Neural cell (in vitro differentiated cells): Measurements from ENCODE around the gene VPS37B. TPM values are rescaled to one million over a fixed set of nuclear protein-coding genes. Genes with fewer than 3 reads are reported as not detected.

Experiments used
- H2AFZ ChIP-seq: fragments of 200-600, 300-800 bp; sonication (generic), shearing (Covaris generic); 2 replicates; pipeline ENCODE4 v1.6.0; 2014; ENCODE audit warnings: low read depth, mild to moderate bottlenecking, antibody characterized with exemption, low read length, moderate library complexity
- H3F3A ChIP-seq: fragments of 200-600 bp; shearing (Covaris generic); 2 replicates; pipeline ENCODE4 v1.6.1; 2016; ENCODE audit warnings: mild to moderate bottlenecking, moderate library complexity, mixed read lengths, antibody characterized with exemption, low read length; ENCODE audit not compliant: insufficient read depth, poor library complexity, severe bottlenecking
- H3K27ac ChIP-seq: fragments of 200-600, 300-800 bp; sonication (generic), shearing (Covaris generic); 2 replicates; pipeline ENCODE4 v1.5.1; 2014; ENCODE audit warnings: mild to moderate bottlenecking, low read length, moderate library complexity
- H3K27me3 ChIP-seq: fragments of 300-800, 200-600 bp; sonication (generic), shearing (Covaris generic); 2 replicates; pipeline ENCODE4 v1.6.0; 2014; ENCODE audit warnings: mild to moderate bottlenecking, low read depth, low read length, moderate library complexity; ENCODE audit not compliant: insufficient read depth
- H3K36me3 ChIP-seq: fragments of 300-800, 200-600 bp; sonication (generic), shearing (Covaris generic); 2 replicates; pipeline ENCODE4 v1.5.1; 2014; ENCODE audit warnings: mild to moderate bottlenecking, antibody characterized with exemption, low read length, moderate library complexity; ENCODE audit not compliant: insufficient read depth
- H3K4me2 ChIP-seq: fragments of 300-800, 200-600 bp; sonication (generic), shearing (Covaris generic); 2 replicates; pipeline ENCODE4 v1.6.0; 2014; ENCODE audit warnings: mild to moderate bottlenecking, low read length
- H3K4me3 ChIP-seq: fragments of 300-800, 200-600 bp; sonication (generic), shearing (Covaris generic); 2 replicates; pipeline ENCODE4 v1.5.1; 2014; ENCODE audit warnings: mild to moderate bottlenecking, low read length, moderate library complexity
- H3K79me2 ChIP-seq: fragments of 200-600 bp; shearing (Covaris generic); replicated peaks from 2 replicates; pipeline ENCODE4 v1.6.0; 2014; ENCODE audit warnings: mild to moderate bottlenecking, low read length, moderate library complexity; ENCODE audit not compliant: insufficient read depth
- H3K9ac ChIP-seq: fragments of 300-800, 200-600 bp; sonication (generic), shearing (Covaris generic); 2 replicates; pipeline ENCODE4 v1.6.1; 2016; ENCODE audit warnings: mild to moderate bottlenecking, low read length, mixed read lengths
- H3K9me2 ChIP-seq: fragments of 200-600 bp; shearing (Covaris generic); 2 replicates; pipeline ENCODE4 v1.6.1; 2016; ENCODE audit warnings: mild to moderate bottlenecking, low read length, mixed read lengths; ENCODE audit not compliant: insufficient read depth
- H3K9me3 ChIP-seq: fragments of 200-600, 300-800 bp; sonication (generic), shearing (Covaris generic); 2 replicates; pipeline ENCODE4 v1.6.1; 2016; ENCODE audit warnings: mild to moderate bottlenecking, mixed run types, low read length, moderate library complexity, mixed read lengths
- H4K20me1 ChIP-seq: fragments of 200-600 bp; shearing (Covaris generic); 2 replicates; pipeline ENCODE4 v1.6.1; 2016; ENCODE audit warnings: mild to moderate bottlenecking, mixed run types; ENCODE audit not compliant: insufficient read depth
- EP300 ChIP-seq: fragments of 450-650 bp; conservative IDR thresholded peaks from 2 replicates; pipeline ENCODE4 v1.6.1; 2014; ENCODE audit warnings: antibody characterized with exemption, mild to moderate bottlenecking, moderate library complexity; ENCODE audit not compliant: poor library complexity, severe bottlenecking
- EZH2 ChIP-seq: fragments of 200-600, 300-800 bp; shearing (Covaris generic), sonication (generic); IDR thresholded peaks from 2 replicates; pipeline ENCODE4 v1.6.1; 2014; ENCODE audit warnings: antibody characterized with exemption, low read length, borderline replicate concordance, mild to moderate bottlenecking; ENCODE audit not compliant: insufficient read depth, poor library complexity, severe bottlenecking
- MXI1 ChIP-seq: fragments of 450-650 bp; conservative IDR thresholded peaks from 2 replicates; pipeline ENCODE4 v1.6.1; 2014; ENCODE audit warnings: antibody characterized with exemption, mild to moderate bottlenecking; ENCODE audit not compliant: poor library complexity, severe bottlenecking
- POLR2AphosphoS5 ChIP-seq: IDR thresholded peaks from 2 replicates; pipeline ENCODE4 v1.6.1; 2012
- RAD21 ChIP-seq: fragments of 450-650 bp; conservative IDR thresholded peaks from 2 replicates; pipeline ENCODE4 v1.6.1; 2014; ENCODE audit warnings: antibody characterized with exemption, mild to moderate bottlenecking, moderate library complexity
- REST ChIP-seq: IDR thresholded peaks from 2 replicates; pipeline ENCODE4 v1.6.1; 2012; ENCODE audit warnings: borderline replicate concordance
- SMC3 ChIP-seq: fragments of 450-650 bp; conservative IDR thresholded peaks from 2 replicates; pipeline ENCODE4 v1.6.1; 2014; ENCODE audit warnings: antibody characterized with exemption, mild to moderate bottlenecking, moderate library complexity; ENCODE audit not compliant: poor library complexity
- TAF1 ChIP-seq: IDR thresholded peaks from 2 replicates; pipeline ENCODE4 v1.6.1; 2012; ENCODE audit warnings: low read depth
- polyA plus RNA-seq: library from polyadenylated mRNA; depleted of rRNA; stranded (reverse); fragments of >200 nt; gene quantifications from 2 replicates; pipeline ENCODE4 v1.2.3, GENCODE V29; 2014
- TF ChIP-seq, protein P1 (sequence below): fragments of 450-650 bp; IDR thresholded peaks from 2 replicates; pipeline ENCODE4 v1.5.1; 2014; ENCODE audit warnings: antibody characterized with exemption, mild to moderate bottlenecking, moderate library complexity; ENCODE audit not compliant: poor library complexity, severe bottlenecking

Gene VPS37B
- polyA plus RNA-seq, 1 donor from 2014 or later = 30.2 TPM

GRCh38 chr12:122846622-122847515 lies 49.1 kb downstream of the VPS37B start:
- peaks cover 39% of the 10 kb centered on the region for H4K20me1 ChIP-seq
- no peaks in the 10 kb centered on the region for H3K9me2 ChIP-seq
- no peak for TF ChIP-seq EZH2
- no peak overlapping the region for H2AFZ ChIP-seq
- H3K9ac ChIP-seq = no peak overlapping the region
- H3K9me3 ChIP-seq = no peaks in the 10 kb centered on the region
- no peak overlapping the region for H3K4me2 ChIP-seq
- H3K79me2 ChIP-seq = peaks cover 10% of the 10 kb centered on the region
- no peak overlapping the region for H3K4me3 ChIP-seq
- no peaks in the 10 kb centered on the region for H3K27me3 ChIP-seq
- no peak overlapping the region for H3K27ac ChIP-seq
- H3K36me3 ChIP-seq = no peaks in the 10 kb centered on the region
- no peaks in the 10 kb centered on the region for H3F3A ChIP-seq

DNA sequence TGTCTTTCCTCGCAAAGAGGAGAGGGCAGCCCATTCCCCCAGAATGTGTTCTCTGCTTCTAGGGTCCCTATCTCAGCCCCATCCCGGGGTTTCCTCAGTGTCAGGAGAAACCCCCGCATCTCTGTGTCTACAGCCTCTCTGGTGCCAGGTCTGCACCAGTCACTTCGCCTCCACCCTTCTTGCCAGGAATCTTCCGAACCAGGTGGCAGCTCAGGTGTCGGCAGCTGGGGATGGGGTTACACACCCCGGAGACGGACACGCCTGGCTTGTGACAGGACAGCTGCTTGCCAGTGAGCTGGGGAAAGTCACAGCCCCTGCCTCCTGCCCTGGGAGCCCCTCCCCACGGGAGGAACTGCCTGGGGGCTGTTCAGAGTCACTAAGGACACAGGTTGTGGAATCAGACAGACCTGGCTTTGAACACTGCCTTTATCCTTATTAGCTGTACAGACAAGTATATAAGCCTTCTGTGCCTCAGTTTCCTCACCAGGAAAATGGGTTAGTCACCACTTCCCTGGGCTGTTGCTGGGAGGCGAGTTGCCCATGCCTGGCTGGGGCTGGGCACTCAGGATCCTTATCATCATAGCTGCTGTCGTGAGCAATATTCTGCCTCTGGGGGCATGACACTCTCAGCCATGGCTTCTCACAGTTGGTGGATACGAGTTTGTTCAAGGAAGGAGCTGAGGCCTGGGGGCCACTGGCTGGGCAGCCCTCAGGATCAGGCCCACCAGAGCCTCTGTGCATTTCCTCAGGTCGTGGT lies 49.9 kb downstream of the VPS37B start:
- H3K79me2 ChIP-seq = peaks cover 13% of the 10 kb centered on the region
- H3K36me3 ChIP-seq = no peaks in the 10 kb centered on the region
- H3K9me2 ChIP-seq = no peaks in the 10 kb centered on the region
- H3F3A ChIP-seq = no peaks in the 10 kb centered on the region
- H3K27ac ChIP-seq = no peak overlapping the region
- TF ChIP-seq TAF1 (no peak), EP300 (no peak), RAD21 (no peak), MXI1 (no peak), SMC3 (no peak), POLR2AphosphoS5 (no peak), EZH2 (no peak)
- no peak overlapping the region for H3K9ac ChIP-seq
- no peaks in the 10 kb centered on the region for H3K9me3 ChIP-seq
- no peak overlapping the region for H3K4me3 ChIP-seq
- peaks cover 47% of the 10 kb centered on the region for H4K20me1 ChIP-seq
- no peaks in the 10 kb centered on the region for H3K27me3 ChIP-seq
- no peak overlapping the region for H2AFZ ChIP-seq
- H3K4me2 ChIP-seq = no peak overlapping the region

DNA sequence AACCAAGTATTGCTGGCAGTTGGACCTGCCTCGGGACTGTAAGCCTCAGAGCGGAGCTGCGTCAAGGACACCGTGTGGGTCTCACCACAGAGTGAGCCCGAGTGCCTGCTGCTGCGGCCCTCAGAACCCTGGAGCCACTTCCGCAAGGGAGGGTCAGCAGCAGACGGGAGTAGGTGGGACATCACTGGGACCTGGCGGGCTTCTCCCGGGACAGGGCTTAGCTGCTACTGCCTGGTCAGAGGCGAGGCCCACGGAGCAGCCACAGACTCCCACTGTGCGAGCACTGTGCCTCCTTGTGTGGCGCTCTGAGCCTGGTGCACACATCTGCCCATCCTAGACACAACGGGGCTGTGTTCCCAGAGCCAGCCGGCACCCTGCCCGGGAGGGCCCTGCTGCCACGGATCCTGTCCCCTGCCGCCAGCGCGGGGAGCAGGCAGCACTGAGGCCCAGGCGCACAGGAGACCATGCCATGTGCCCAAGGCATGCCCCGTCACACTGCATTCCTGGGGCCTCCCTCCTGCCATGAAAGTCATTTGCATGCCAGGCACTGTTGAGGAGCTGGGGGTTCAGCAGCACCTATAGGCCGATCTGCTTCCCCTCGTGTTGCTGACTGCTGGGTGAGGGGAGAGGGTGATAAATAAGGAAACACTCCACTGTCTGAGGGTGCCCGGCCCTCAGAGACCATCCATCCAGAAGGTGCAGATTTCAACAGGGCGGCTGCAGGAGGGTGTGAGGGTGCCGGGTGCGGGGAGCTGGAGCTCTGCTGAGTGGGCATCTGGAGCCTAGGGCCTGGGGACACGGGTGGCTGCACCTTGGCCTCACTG lies 50.7 kb downstream of the VPS37B start:
- Histone ChIP-seq H3K4me3 (no peak overlapping the region), H3K9ac (no peak overlapping the region), H3K27me3 (no peaks in the 10 kb centered on the region), H3K9me2 (no peaks in the 10 kb centered on the region), H3K9me3 (no peaks in the 10 kb centered on the region), H3K36me3 (no peaks in the 10 kb centered on the region), H3K4me2 (no peak overlapping the region), H4K20me1 (peaks cover 51% of the 10 kb centered on the region), H2AFZ (no peak overlapping the region), H3K27ac (no peak overlapping the region), H3F3A (no peaks in the 10 kb centered on the region), H3K79me2 (peaks cover 16% of the 10 kb centered on the region)
- TF ChIP-seq RAD21 (no peak), EZH2 (no peak), MXI1 (no peak), REST (no peak), TAF1 (no peak), SMC3 (no peak), EP300 (no peak), POLR2AphosphoS5 (no peak)
- TF ChIP-seq, protein P1, sequence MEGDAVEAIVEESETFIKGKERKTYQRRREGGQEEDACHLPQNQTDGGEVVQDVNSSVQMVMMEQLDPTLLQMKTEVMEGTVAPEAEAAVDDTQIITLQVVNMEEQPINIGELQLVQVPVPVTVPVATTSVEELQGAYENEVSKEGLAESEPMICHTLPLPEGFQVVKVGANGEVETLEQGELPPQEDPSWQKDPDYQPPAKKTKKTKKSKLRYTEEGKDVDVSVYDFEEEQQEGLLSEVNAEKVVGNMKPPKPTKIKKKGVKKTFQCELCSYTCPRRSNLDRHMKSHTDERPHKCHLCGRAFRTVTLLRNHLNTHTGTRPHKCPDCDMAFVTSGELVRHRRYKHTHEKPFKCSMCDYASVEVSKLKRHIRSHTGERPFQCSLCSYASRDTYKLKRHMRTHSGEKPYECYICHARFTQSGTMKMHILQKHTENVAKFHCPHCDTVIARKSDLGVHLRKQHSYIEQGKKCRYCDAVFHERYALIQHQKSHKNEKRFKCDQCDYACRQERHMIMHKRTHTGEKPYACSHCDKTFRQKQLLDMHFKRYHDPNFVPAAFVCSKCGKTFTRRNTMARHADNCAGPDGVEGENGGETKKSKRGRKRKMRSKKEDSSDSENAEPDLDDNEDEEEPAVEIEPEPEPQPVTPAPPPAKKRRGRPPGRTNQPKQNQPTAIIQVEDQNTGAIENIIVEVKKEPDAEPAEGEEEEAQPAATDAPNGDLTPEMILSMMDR = no peak
